GM12878 (cell line): ENCODE data around the gene CDKN1C. TPM values are rescaled to one million over a fixed set of nuclear protein-coding genes. Genes with fewer than 3 reads are reported as not detected.
A peak's percentile ranks its signal among the peaks of the same experiment; 100 is the strongest.

ENCODE experiments used
- BACH1 ChIP-seq: fragments of 450-650 bp; IDR thresholded peaks from 2 replicates; pipeline ENCODE4 v1.6.1; 2017; ENCODE audit warnings: mild to moderate bottlenecking, borderline replicate concordance
- BCL11A ChIP-seq: IDR thresholded peaks from 2 replicates; pipeline ENCODE4 v1.6.1; 2011; ENCODE audit warnings: low read depth, low read length
- CBX3 ChIP-seq: fragments of 200-600 bp; sonication (generic); IDR thresholded peaks from 2 replicates; pipeline ENCODE4 v1.6.1; 2016; ENCODE audit warnings: low read depth, borderline replicate concordance
- CHD2 ChIP-seq: IDR thresholded peaks from 2 replicates; pipeline ENCODE4 v1.6.1; 2011; ENCODE audit warnings: low read depth, low read length, improper control_type of control experiment, borderline replicate concordance
- EZH2 ChIP-seq: IDR thresholded peaks from 2 replicates; pipeline ENCODE4 v1.6.1; 2012; ENCODE audit warnings: low read depth, mild to moderate bottlenecking, control low read depth, inconsistent platforms, low read length, borderline replicate concordance; ENCODE audit not compliant: control insufficient read depth
- FOXK2 ChIP-seq: fragments of 450-650 bp; IDR thresholded peaks from 2 replicates; pipeline ENCODE4 v1.6.1; 2017; ENCODE audit warnings: mild to moderate bottlenecking, moderate library complexity
- GATAD2B ChIP-seq: fragments of 450-650 bp; conservative IDR thresholded peaks from 2 replicates; pipeline ENCODE4 v1.6.1; 2017; ENCODE audit warnings: low read depth, mild to moderate bottlenecking, moderate library complexity
- HDAC2 ChIP-seq: fragments of 200-600 bp; sonication (generic); IDR thresholded peaks from 2 replicates; pipeline ENCODE4 v1.6.1; 2017
- HDGF ChIP-seq: fragments of 450-650 bp; IDR thresholded peaks from 2 replicates; pipeline ENCODE4 v1.6.1; 2016; ENCODE audit warnings: antibody characterized with exemption
- JUND ChIP-seq: IDR thresholded peaks from 2 replicates; pipeline ENCODE4 v1.6.1; 2012; ENCODE audit warnings: low read depth, mild to moderate bottlenecking, low read length, improper control_type of control experiment, moderate library complexity
- LARP7 ChIP-seq: fragments of 450-650 bp; IDR thresholded peaks from 2 replicates; pipeline ENCODE4 v1.6.1; 2017; ENCODE audit warnings: mild to moderate bottlenecking
- NFIC ChIP-seq: IDR thresholded peaks from 2 replicates; pipeline ENCODE4 v1.6.1; 2012; ENCODE audit warnings: low read depth, mild to moderate bottlenecking, inconsistent platforms, low read length, moderate library complexity
- NR2C1 ChIP-seq: fragments of 450-650 bp; IDR thresholded peaks from 2 replicates; pipeline ENCODE4 v1.6.1; 2017; ENCODE audit warnings: antibody characterized with exemption, mild to moderate bottlenecking, moderate library complexity
- PML ChIP-seq: IDR thresholded peaks from 2 replicates; pipeline ENCODE4 v1.6.1; 2012; ENCODE audit warnings: low read length, inconsistent platforms
- RCOR1 ChIP-seq: conservative IDR thresholded peaks from 2 replicates; pipeline ENCODE4 v1.6.1; 2012; ENCODE audit warnings: low read depth, low read length, improper control_type of control experiment
- SMAD1 ChIP-seq: fragments of 450-650 bp; IDR thresholded peaks from 2 replicates; pipeline ENCODE4 v1.6.1; 2018; ENCODE audit warnings: mild to moderate bottlenecking, low read depth; ENCODE audit not compliant: partially characterized antibody
- TARDBP ChIP-seq: IDR thresholded peaks from 2 replicates; pipeline ENCODE4 v1.6.1; 2016; ENCODE audit warnings: borderline replicate concordance
- WRNIP1 ChIP-seq: IDR thresholded peaks from 2 replicates; pipeline ENCODE4 v1.6.1; 2011; ENCODE audit warnings: low read depth, low read length, improper control_type of control experiment, borderline replicate concordance
- ZNF24 ChIP-seq: fragments of 450-650 bp; IDR thresholded peaks from 2 replicates; pipeline ENCODE4 v1.6.1; 2017; ENCODE audit warnings: antibody characterized with exemption, mild to moderate bottlenecking
- polyA plus RNA-seq, 11 experiments: library from polyadenylated mRNA; depleted of rRNA in 4 of 11; unstranded in 6 of 11; stranded (reverse) in 5 of 11; fragments of >200 nt; fragmentation: Nextera tagmentation in 4 of 11; fragmentation: Illumina TruSeq in 1 of 11; extraction: Ambion mirVana in 4 of 11; extraction: Trizol in 1 of 11; gene quantifications; 1 replicate in 1 of 11; 2 replicates in 10 of 11; pipeline versions ENCODE4 v1.2.1 to v1.2.3, GENCODE V29; 2011 to 2016; ENCODE audit warnings: inconsistent platforms in 2 of 11, missing spikeins in 2 of 11, low read depth in 1 of 11
- total RNA-seq, 4 experiments: library from RNA; depleted of rRNA in 3 of 4; stranded (reverse); fragments of >200 nt in 3 of 4; fragmentation: Illumina TruSeq in 1 of 4; extraction: Trizol in 1 of 4; gene quantifications; 2 replicates each; pipeline versions ENCODE4 v1.2.1 to v1.2.3, GENCODE V29; 2013 to 2021
- TF ChIP-seq, protein P1 (sequence below): IDR thresholded peaks from 2 replicates; pipeline ENCODE4 v1.6.1; 2012; ENCODE audit warnings: low read depth, low read length, improper control_type of control experiment
- TF ChIP-seq, protein P2 (sequence below): IDR thresholded peaks from 2 replicates; pipeline ENCODE4 v1.6.1; 2011; ENCODE audit warnings: mild to moderate bottlenecking, low read depth, low read length, moderate library complexity; ENCODE audit not compliant: insufficient replicate concordance
- TF ChIP-seq, protein P3 (sequence below), 3 experiments: IDR thresholded peaks in 2 of 3; conservative IDR thresholded peaks in 1 of 3; 2 replicates each; pipeline ENCODE4 v1.5.1; 2011; ENCODE audit warnings: low read depth in 3 of 3, low read length in 3 of 3, mild to moderate bottlenecking in 3 of 3, control low read depth in 2 of 3, moderate library complexity in 2 of 3, inconsistent platforms in 1 of 3, mixed read lengths in 1 of 3; ENCODE audit not compliant: control insufficient read depth in 2 of 3, insufficient read depth in 1 of 3; ENCODE audit errors: extremely low read depth in 1 of 3
- TF ChIP-seq, protein P4 (sequence below): IDR thresholded peaks from 2 replicates; pipeline ENCODE4 v1.6.1; 2012; ENCODE audit warnings: low read depth, low read length, improper control_type of control experiment
- TF ChIP-seq, protein P5 (sequence below): fragments of 450-650 bp; IDR thresholded peaks from 2 replicates; pipeline ENCODE4 v1.6.1; 2016; ENCODE audit warnings: mild to moderate bottlenecking

Gene CDKN1C
- total and polyA plus RNA-seq, 10 of the 15 experiments (the other 5 are each of a cell fraction or from before 2014, with no cell fraction given), result 0.05 to 0.21 (median 0.14) TPM; not detected in 7

DNA sequence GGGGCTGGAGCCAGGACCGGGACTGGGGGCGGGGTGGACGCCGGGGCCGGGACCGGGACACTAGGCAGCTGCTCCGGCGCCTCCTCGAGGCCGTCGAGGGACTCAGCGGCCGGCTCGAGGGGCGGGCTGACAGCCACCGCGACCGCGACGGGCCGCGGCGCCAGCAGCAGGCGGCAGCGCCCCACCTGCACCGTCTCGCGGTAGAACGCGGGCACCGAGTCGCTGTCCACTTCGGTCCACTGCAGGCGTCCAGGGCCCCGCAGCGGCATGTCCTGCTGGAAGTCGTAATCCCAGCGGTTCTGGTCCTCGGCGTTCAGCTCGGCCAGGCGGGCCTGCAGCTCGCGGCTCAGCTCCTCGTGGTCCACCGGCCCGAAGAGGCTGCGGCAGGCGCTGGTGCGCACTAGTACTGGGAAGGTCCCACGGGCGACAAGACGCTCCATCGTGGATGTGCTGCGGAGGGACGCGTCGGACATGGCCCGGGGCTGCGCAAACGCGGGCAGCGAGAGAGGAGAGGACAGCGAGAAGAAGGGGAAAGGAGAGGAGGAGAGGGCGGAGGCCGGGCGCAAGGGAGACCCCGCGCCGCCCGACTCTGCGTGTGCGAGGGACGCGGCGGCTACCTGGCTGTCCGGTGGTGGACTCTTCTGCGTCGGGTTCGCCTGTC lies 428 bp downstream of the CDKN1C start (continued):
- no peak for TF ChIP-seq BCL11A
- no peak for TF ChIP-seq JUND
- no peak for TF ChIP-seq FOXK2
- no peak for TF ChIP-seq ZNF24
- TF ChIP-seq NFIC, result no peak
- no peak for TF ChIP-seq HDAC2
- no peak for TF ChIP-seq HDGF
- no peak for TF ChIP-seq WRNIP1
- TF ChIP-seq EZH2, result 0 out of 2 replicates have a peak, but pooled peaks have one; percentile 81
- no peak for TF ChIP-seq CHD2
- TF ChIP-seq, protein P1, sequence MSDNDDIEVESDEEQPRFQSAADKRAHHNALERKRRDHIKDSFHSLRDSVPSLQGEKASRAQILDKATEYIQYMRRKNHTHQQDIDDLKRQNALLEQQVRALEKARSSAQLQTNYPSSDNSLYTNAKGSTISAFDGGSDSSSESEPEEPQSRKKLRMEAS, result no peak
- no peak for TF ChIP-seq TARDBP
- TF ChIP-seq, protein P2, sequence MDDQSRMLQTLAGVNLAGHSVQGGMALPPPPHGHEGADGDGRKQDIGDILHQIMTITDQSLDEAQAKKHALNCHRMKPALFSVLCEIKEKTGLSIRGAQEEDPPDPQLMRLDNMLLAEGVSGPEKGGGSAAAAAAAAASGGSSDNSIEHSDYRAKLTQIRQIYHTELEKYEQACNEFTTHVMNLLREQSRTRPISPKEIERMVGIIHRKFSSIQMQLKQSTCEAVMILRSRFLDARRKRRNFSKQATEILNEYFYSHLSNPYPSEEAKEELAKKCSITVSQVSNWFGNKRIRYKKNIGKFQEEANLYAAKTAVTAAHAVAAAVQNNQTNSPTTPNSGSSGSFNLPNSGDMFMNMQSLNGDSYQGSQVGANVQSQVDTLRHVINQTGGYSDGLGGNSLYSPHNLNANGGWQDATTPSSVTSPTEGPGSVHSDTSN, result no peak
- TF ChIP-seq, protein P3, sequence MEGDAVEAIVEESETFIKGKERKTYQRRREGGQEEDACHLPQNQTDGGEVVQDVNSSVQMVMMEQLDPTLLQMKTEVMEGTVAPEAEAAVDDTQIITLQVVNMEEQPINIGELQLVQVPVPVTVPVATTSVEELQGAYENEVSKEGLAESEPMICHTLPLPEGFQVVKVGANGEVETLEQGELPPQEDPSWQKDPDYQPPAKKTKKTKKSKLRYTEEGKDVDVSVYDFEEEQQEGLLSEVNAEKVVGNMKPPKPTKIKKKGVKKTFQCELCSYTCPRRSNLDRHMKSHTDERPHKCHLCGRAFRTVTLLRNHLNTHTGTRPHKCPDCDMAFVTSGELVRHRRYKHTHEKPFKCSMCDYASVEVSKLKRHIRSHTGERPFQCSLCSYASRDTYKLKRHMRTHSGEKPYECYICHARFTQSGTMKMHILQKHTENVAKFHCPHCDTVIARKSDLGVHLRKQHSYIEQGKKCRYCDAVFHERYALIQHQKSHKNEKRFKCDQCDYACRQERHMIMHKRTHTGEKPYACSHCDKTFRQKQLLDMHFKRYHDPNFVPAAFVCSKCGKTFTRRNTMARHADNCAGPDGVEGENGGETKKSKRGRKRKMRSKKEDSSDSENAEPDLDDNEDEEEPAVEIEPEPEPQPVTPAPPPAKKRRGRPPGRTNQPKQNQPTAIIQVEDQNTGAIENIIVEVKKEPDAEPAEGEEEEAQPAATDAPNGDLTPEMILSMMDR (IDR thresholded peaks at IDR 0.05 in 2 of 3, conservative IDR thresholded peaks at IDR 0.05 in 1 of 3; ENCODE audit: control insufficient read depth in 2 of 3, extremely low read depth in 1 of 3, insufficient read depth in 1 of 3, low read depth in 3 of 3, low read length in 3 of 3), result peak in 2 of 3 experiments; percentile 3 to 28; a peak in 3 of 6 replicates
- no peak for TF ChIP-seq GATAD2B
- TF ChIP-seq, protein P4, sequence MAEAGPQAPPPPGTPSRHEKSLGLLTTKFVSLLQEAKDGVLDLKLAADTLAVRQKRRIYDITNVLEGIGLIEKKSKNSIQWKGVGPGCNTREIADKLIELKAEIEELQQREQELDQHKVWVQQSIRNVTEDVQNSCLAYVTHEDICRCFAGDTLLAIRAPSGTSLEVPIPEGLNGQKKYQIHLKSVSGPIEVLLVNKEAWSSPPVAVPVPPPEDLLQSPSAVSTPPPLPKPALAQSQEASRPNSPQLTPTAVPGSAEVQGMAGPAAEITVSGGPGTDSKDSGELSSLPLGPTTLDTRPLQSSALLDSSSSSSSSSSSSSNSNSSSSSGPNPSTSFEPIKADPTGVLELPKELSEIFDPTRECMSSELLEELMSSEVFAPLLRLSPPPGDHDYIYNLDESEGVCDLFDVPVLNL, result no peak
- TF ChIP-seq, protein P5, sequence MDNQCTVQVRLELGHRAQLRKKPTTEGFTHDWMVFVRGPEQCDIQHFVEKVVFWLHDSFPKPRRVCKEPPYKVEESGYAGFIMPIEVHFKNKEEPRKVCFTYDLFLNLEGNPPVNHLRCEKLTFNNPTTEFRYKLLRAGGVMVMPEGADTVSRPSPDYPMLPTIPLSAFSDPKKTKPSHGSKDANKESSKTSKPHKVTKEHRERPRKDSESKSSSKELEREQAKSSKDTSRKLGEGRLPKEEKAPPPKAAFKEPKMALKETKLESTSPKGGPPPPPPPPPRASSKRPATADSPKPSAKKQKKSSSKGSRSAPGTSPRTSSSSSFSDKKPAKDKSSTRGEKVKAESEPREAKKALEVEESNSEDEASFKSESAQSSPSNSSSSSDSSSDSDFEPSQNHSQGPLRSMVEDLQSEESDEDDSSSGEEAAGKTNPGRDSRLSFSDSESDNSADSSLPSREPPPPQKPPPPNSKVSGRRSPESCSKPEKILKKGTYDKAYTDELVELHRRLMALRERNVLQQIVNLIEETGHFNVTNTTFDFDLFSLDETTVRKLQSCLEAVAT, result no peak
- 0 out of 2 replicates have a peak, but pooled peaks have one; percentile 45 for TF ChIP-seq LARP7
- TF ChIP-seq NR2C1, result no peak
- no peak for TF ChIP-seq SMAD1
- TF ChIP-seq RCOR1, result no peak
- TF ChIP-seq BACH1, result no peak
- no peak for TF ChIP-seq CBX3
- no peak for TF ChIP-seq PML
